Measurements from ENCODE around the gene TSPAN18.
A peak's percentile ranks its signal among the peaks of the same experiment; 100 is the strongest.

Gene TSPAN18

DNA sequence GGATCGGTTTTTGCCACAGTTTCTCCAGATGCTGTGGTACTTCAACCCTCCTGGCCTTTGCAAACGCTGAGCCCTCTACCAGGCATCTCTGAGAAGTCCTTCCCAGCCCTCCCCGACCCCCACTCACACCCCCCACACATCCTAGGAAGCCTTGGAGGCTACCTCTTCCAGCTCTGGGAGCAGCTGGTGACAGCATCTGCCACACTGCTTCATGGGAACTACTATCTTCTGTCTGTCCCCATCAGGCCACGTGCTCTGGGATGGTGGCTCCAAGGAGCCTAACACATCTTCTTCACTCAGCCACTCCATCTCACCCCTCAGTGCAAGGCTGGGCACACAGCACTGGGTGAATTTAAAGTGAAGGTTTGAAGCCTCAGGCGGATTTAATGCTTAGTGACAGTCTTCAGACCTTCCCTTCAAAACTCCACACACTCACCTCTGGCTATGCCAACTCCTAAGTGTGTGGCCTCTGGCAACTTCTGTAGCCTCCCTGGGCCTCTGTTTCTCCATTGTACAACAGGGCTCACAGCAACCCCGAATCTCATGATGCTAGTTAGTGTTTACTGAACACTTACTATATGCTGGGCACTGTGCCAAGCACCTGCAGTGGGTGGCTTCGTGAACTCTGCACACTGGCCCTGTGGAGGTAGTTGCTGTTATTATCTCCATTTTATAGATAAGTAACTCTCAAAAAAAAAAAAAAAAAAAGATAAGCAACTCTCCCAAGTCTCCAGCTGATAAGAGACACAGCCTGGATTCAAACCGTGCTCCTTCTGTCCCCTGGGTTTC, 231.2 kb downstream of the TSPAN18 start:
- no peak for DNase-seq (ENCODE audit: low spot score)

- no peak for DNase-seq (ENCODE audit: low spot score)
These were observed 232.3 kb downstream of the TSPAN18 start for GRCh38 chr11:44959064-44959463.

DNA sequence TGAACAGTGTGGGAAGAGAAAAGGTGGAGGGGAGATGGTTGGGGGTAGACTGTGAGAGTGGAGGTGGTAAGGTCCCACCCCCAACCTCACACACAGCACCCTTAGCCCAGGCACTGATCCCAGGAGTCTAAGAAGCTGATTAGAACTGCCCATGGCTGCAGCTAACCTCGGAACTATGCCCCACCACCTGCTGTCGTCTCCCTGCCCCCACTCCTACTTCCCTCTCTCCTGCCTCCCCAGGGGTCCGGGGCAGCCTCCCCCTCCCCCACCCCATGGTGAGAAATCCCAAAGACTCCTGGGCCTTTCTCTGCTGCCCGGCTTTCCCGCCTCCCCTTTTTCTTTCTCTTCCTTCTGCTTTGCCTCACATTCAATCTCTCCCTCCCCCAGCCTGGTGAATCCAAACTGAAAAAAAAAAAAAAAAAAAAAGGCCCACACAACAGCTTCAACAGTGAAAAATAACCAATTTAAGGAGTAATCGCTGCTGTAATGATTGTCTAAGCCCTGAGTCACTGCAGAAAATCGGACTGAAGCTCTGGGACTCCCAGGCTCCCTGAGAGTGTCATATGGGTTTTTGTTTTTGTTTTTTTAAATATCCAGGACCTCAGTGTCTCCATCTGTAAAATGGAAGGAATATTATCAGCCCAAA, 233.6 kb downstream of the TSPAN18 start:
- DNase-seq (ENCODE audit: low spot score), result no peak

DNA sequence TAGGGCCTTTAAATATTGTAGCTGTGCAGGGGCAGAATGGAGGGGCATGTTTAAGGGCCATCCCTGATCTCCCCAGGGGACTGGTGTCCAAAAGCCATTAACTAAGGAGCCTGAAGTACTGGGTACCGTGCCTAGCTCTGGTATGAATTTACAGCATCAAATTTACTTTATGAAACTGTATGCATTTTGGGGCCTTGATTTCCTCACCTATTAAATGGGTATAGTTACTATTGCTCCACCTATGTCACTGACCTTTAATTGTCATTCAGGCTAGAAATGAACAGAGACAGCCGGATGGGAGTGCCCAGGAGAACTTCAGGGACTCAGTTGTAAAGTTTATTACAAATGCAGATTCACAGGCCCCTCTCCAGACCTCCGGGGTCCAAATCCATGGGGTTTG, 235.7 kb downstream of the TSPAN18 start:
- no peak for DNase-seq (ENCODE audit: low spot score)

DNA sequence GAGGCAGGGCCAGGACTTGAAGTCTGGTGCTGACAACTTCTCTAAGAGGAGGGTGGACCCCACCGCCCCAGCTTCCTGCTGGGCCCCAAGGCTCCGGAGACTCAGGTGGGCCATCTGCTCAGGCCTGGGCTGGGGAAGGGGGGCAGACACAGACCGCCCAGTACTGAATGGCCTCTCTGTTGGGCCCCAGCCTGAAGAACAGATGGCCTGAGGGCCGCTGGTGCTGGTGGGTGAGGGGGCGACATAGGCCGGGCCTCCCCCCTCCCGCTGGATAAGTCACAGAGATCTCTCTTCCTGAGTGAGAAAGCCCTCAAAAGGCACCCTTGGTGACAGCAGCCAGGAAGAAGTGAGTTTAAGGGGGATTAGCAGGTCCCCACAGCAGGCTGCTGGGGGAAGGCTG, 236.4 kb downstream of the TSPAN18 start:
- DNase-seq (ENCODE audit: low spot score), result no peak

DNA sequence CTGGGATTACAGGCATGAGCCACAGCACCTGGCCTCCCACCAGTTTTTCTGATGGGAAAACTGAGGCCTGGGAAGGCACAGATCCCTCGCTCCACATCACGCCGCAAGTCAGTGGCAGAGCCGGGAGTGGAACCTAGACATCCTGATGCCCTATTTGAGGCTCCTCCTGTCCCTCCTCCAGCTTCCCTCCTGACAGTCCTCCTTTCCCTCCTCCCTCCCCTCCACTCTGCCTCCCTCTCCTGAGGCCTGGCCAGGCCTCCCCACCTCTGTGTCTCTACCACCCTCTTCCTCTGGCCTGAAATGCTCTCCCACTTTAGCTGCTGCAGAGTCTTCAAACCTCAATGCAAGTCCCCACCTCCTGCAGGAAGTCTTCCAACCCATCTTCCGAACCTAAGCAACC, 237.2 kb downstream of the TSPAN18 start:
- DNase-seq (ENCODE audit: low spot score), result no peak

DNA sequence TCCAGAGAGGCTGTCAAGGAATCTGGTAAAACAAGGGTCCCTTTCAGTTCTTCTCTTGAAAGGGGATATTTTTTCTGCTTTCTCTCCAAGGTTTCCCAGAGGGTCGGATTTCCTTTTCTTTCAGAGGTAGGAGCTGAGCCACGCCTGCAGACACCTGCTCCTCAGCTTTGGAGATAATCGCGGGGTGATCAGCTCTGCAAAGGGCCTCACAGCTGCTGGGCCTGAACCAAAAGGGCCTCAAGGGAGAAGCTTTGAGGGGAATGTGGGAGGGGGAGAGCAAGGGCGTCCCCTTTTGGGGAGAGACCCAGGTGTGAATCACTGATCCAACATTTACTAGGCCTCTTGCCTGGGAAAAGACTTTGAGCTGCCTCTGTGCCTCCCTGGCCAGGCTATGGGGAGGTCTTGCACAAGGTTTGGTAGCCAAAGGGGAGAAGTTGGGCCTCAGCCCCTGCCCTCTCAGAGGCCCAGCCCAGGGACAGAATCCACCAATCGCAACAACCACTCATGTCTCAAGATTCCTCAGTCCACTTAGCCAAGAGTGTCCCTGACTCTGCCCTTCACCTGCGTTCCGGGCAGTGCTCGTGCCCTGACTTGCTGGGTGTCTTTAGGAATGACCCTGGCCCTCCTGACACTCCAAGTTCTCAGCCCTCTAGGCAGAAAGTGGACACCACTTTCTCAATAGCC, 237.9 kb downstream of the TSPAN18 start:
- no peak for DNase-seq (ENCODE audit: low spot score)

DNA sequence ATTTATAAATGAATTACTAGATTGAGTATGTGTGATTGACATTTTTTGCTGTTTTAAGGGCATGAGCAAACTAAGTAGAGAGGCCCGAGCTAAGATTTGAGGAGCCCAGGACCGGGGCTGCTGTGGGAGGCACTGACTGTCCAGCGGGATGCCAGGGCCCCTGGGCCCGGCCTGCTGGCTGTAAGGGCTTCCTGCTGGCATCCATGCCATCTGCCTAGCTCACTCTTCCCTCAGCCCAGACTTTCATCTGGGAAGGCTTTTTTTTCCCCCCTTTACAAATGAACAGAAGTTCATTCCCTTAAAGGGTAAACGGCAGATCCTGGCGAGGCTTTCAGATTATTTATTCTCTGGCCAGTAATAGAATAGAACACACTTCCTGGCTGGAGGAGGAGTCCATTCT, 239.9 kb downstream of the TSPAN18 start:
- DNase-seq (ENCODE audit: low spot score), result no peak

- DNase-seq (ENCODE audit: low spot score), result no peak
These were observed 241.3 kb downstream of the TSPAN18 start for GRCh38 chr11:44967930-44968496.

GRCh38 chr11:44968510-44968909, 241.7 kb downstream of the TSPAN18 start:
- no peak for DNase-seq (ENCODE audit: low spot score)

- no peak for DNase-seq (ENCODE audit: low spot score)
These were observed 243.0 kb downstream of the TSPAN18 start for GRCh38 chr11:44969651-44970252.

DNA sequence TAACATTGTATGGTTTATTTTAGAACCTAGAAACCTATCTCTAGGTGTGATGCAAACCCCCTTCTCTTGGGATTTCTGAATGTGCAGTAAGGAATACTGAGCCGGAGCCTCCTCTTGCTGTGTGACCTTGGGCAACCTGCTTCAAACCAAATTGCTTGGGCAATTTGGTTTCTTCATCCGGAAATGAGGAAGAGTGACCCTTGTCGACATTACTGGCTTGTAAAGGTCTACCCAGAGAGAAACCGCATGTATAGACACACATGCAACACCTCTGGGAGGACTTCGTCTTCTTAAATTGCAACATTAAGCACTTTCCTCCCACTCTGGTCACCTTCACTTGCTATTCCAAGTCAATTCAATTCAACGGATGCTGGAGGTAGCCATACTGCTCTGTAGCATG, 243.5 kb downstream of the TSPAN18 start:
- no peak for DNase-seq (ENCODE audit: low spot score)

GRCh38 chr11:44971185-44971584, 244.4 kb downstream of the TSPAN18 start:
- no peak for DNase-seq (ENCODE audit: low spot score)

DNA sequence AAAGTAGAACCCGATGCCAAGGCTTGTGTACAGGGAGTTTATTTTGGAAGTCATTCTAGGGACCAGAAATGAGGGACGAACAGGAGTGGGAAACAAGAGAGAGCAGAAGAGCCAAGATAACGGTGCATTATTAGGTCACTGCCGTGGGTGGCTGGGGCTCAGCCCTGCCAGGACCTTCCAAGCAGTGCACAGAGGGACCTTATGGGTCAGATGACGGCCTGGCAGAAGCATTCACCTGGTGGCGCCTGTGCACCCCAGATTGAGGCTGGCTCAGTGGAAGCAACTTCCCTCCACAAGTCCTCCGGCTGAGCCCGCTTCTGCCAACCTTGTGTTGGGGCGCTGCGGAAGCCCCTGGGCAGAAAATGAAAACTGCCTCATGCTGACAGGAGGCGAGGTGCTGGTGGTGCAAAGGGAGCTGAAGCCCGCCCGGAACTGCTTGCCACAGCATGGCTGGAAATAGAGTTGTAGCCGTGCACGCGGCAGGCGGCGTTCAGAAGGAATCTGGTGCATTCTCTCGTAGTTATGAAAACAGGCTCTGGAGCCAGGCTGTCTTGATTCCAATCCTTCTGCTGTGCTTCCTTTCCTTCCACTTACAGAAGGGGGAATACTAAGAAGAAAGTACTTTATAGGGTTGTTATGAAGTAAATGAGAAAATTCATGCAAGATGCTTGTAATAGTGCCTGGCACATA, 246.1 kb downstream of the TSPAN18 start:
- peak; percentile 82 for DNase-seq (ENCODE audit: low spot score)

DNA sequence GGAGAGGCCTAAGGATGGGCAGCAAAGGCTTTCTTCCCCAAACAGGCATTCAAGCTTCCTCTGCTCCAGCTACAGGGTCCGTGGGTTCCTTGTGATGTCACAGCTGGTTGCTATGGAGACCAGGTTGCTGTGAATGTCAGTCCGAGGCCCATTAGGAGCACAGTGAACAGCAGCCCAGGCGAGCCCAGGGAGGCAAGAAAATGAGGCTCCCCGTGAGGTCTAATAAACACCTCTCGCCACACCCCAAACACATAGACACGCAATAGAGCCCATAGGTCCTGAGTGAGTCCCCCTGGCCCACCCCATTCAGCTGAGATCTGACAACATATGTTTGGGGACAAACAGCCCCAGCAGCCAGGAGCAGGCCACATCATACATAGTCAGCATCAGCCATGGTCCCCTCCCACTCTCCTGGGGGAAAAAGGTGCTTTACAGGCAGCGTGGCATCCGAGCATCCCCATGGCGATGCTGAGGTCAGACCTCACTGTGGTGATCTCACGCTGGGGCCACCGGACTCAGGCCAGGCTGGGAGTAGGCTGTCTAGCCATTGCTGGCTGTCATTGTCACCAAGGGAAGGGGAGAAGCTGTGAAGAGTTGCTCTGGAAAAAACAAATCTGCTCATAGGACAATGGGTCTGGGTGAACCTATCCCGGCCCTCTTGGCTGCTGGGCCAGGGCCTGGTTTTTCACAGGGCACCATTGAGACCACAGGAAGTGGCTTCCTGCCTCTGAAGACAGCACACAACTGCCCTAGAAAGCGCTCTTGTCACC, 247.1 kb downstream of the TSPAN18 start:
- DNase-seq (ENCODE audit: low spot score), result peak; percentile 46

- no peak for DNase-seq (ENCODE audit: low spot score)
These were observed 247.7 kb downstream of the TSPAN18 start for GRCh38 chr11:44974402-44975000.

DNA sequence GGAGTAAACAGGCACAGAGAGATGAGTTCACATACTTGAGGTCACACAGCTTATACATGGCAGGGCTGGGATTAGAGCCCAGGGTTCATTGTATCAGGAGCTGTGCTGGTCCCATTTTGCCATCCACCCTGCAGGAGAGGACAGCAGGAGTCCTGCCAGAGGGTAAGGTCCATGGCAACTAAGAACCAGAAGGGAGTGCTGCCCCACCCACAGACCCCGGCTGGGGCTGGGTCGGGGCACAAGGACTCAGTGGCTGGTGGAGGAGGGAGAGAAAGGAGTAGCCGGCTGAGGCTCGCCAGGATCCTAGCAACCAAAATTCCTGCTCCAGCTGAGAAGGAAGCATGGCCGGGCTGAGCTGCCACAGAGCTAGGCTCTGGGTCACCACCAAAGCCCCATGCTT, 249.8 kb downstream of the TSPAN18 start:
- DNase-seq (ENCODE audit: low spot score), result no peak

DNA sequence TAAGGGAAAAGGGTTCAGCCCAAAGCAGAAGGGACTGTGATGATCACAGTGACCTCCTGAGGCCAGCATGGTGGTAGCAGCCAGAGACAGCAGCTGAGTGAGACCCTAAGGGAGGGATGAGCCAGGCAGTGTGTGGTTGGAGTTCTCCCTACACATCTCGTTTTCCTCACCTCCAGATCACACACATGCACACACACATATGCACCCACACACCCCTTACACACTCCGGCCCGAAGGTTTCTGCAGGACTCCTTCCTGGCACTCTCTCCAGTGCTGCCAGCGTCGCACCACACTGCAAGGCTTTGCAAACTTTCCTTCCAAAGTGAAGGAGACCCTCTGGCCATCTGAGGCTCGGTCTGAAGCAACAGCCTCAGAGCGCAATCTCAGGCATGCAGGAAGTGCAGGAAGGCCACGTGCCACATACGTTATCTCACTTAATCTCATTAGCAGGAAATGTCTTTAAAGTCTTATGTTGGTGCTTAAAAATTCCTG, 250.8 kb downstream of the TSPAN18 start:
- peak; percentile 85 for DNase-seq (ENCODE audit: low spot score)

GRCh38 chr11:44978274-44978960, 251.7 kb downstream of the TSPAN18 start:
- DNase-seq (ENCODE audit: low spot score), result peak; percentile 54

DNA sequence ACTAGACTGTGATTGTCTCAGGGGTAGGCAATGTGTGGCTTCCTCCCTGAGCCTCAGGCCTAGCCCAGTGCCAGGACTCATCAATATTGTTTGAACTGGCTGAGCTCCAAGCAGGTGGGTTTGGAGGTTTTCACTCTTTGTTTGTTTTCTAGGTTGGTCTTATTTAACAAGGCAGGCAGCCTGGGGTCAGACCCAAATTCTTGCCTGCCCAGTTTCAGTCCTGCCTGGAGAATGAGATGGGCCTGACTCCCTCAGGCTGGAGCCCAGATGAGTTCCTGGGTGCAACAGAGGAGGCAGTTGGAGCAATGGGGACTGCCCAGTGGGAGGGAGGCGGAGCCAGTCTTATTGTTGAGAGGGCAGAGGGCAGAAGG, 252.2 kb downstream of the TSPAN18 start:
- no peak for DNase-seq (ENCODE audit: low spot score)

Data from cerebellar cortex (tissue), 1 donor.